H1 (cell line): ENCODE data around the gene FBXO28. TPM values are rescaled to one million over a fixed set of nuclear protein-coding genes. Genes with fewer than 3 reads are reported as not detected.

Source experiments
- RAD21 ChIP-seq, 2 experiments: IDR thresholded peaks in 1 of 2; conservative IDR thresholded peaks in 1 of 2; 2 replicates each; pipeline ENCODE4 v1.6.1; 2011; ENCODE audit warnings: low read depth in 2 of 2, low read length in 2 of 2, improper control_type of control experiment in 1 of 2, inconsistent platforms in 1 of 2, mild to moderate bottlenecking in 1 of 2, moderate library complexity in 1 of 2
- polyA plus RNA-seq, 7 experiments: library from polyadenylated mRNA; depleted of rRNA in 3 of 7; stranded (reverse) in 5 of 7; unstranded in 2 of 7; fragments of >200 nt in 5 of 7; fragments of 200-250 nt in 2 of 7; gene quantifications; 1 replicate in 5 of 7; 2 replicates in 1 of 7; 4 replicates in 1 of 7; pipeline versions ENCODE4 v1.2.1 to v1.2.3, GENCODE V29; 2011 to 2013; ENCODE audit warnings: missing spikeins in 2 of 7, mixed read lengths in 2 of 7
- total RNA-seq: library from RNA; stranded (reverse); fragmentation: NEBNext Ultra II Directional; extraction: Animal tissue kit (Norgen Biotek cat#: 25700); gene quantifications from 2 replicates; pipeline ENCODE4 v1.2.1, GENCODE V29; 2021

The FBXO28 gene
- total and polyA plus RNA-seq, 2 of the 8 experiments (the other 6 are each of a cell fraction or from before 2014, with no cell fraction given), result 10.3 to 42.5 TPM

GRCh38 chr1:224092601-224093000 is 21.3 kb upstream of the FBXO28 start (continued):
- no peak for TF ChIP-seq RAD21 (IDR thresholded peaks at IDR 0.05 in 1 of 2, conservative IDR thresholded peaks at IDR 0.05 in 1 of 2; ENCODE audit: low read depth in 2 of 2, low read length in 2 of 2)
- TF ChIP-seq, all 59 proteins: peak for 0
